OCI-LY3 (cell line): ENCODE results near the gene TUBA8.

Experiments
- H2AFZ ChIP-seq: fragments of 200-600, 300-600 bp; shearing (Covaris generic); 2 replicates; pipeline ENCODE4 v1.6.0; 2014; ENCODE audit warnings: antibody characterized with exemption, low read depth, low read length
- H3K27ac ChIP-seq: fragments of 200-600, 300-600 bp; sonication (generic); 2 replicates; pipeline ENCODE4 v1.5.1; 2014; ENCODE audit warnings: mild to moderate bottlenecking, low read length, moderate library complexity, mixed read lengths
- H3K27me3 ChIP-seq: fragments of 200-600, 300-600 bp; sonication (generic); 2 replicates; pipeline ENCODE4 v1.6.1; 2014; ENCODE audit warnings: low read depth, low read length, mixed read lengths
- H3K36me3 ChIP-seq: fragments of 200-600, 300-600 bp; sonication (generic); replicated peaks from 2 replicates; pipeline ENCODE3; 2014; ENCODE audit warnings: low read depth, low read length, mixed read lengths
- H3K4me1 ChIP-seq: fragments of 300-600, 200-600 bp; sonication (generic); 2 replicates; pipeline ENCODE4 v1.6.1; 2014; ENCODE audit warnings: low read length, mixed read lengths
- H3K4me2 ChIP-seq: fragments of 200-600, 300-600 bp; sonication (generic); 2 replicates; pipeline ENCODE4 v1.6.1; 2014; ENCODE audit warnings: low read length, mixed read lengths
- H3K4me3 ChIP-seq: fragments of 300-600, 200-600 bp; sonication (generic); 2 replicates; pipeline ENCODE4 v1.5.1; 2014; ENCODE audit warnings: antibody characterized with exemption, mild to moderate bottlenecking, low read length, moderate library complexity
- H3K79me2 ChIP-seq: fragments of 300-600, 200-600 bp; shearing (Covaris generic); 2 replicates; pipeline ENCODE4 v1.6.1; 2014; ENCODE audit warnings: mild to moderate bottlenecking, low read length, mixed read lengths
- H3K9ac ChIP-seq: fragments of 300-600, 200-600 bp; shearing (Covaris generic); 2 replicates; pipeline ENCODE4 v1.6.0; 2014; ENCODE audit warnings: mild to moderate bottlenecking, low read length, moderate library complexity
- H3K9me3 ChIP-seq: fragments of 200-600, 300-600 bp; shearing (Covaris generic); 2 replicates; pipeline ENCODE4 v1.6.1; 2014; ENCODE audit warnings: low read length, mixed read lengths; ENCODE audit not compliant: insufficient read depth
- H4K20me1 ChIP-seq: fragments of 200-600, 300-600 bp; sonication (generic); 2 replicates; pipeline ENCODE4 v1.6.1; 2016; ENCODE audit warnings: low read length, mixed read lengths; ENCODE audit not compliant: insufficient read depth
- CTCF ChIP-seq: fragments of 200-600, 300-600 bp; sonication (generic); IDR thresholded peaks from 2 replicates; pipeline ENCODE4 v1.5.1; 2014; ENCODE audit warnings: antibody characterized with exemption, low read length, low read depth
- EZH2phosphoT487 ChIP-seq: fragments of 200-600 bp; shearing (Covaris generic); IDR thresholded peaks from 2 replicates; pipeline ENCODE4 v1.6.1; 2018; ENCODE audit warnings: antibody characterized with exemption, mixed run types, low read depth

The TUBA8 gene

GRCh38 chr22:18067548-18068341, 42.9 kb upstream of the TUBA8 start:
- H3K27ac ChIP-seq = no peak overlapping the region; the same call in 1 of the 2 replicates
- H3K4me1 ChIP-seq = peaks cover 76% of the 10 kb centered on the region
- no peaks in the 10 kb centered on the region for H3K9me3 ChIP-seq
- no peaks in the 10 kb centered on the region for H3K36me3 ChIP-seq
- no peak overlapping the region for H3K4me3 ChIP-seq
- H4K20me1 ChIP-seq = no peaks in the 10 kb centered on the region
- no peak for TF ChIP-seq CTCF
- no peak for TF ChIP-seq EZH2phosphoT487
- H3K4me2 ChIP-seq = peak overlapping the region; percentile 84; the same call in 1 of the 2 replicates
- H3K79me2 ChIP-seq = no peaks in the 10 kb centered on the region
- no peaks in the 10 kb centered on the region for H3K27me3 ChIP-seq
- no peak overlapping the region for H2AFZ ChIP-seq
- no peak overlapping the region; the same call in 1 of the 2 replicates for H3K9ac ChIP-seq

- no peak overlapping the region for H3K9ac ChIP-seq
- H3K4me2 ChIP-seq = no peak overlapping the region
- H3K27me3 ChIP-seq = no peaks in the 10 kb centered on the region
- no peak for TF ChIP-seq EZH2phosphoT487
- no peak for TF ChIP-seq CTCF
- H4K20me1 ChIP-seq = no peaks in the 10 kb centered on the region
- H3K36me3 ChIP-seq = no peaks in the 10 kb centered on the region
- peaks cover 76% of the 10 kb centered on the region for H3K4me1 ChIP-seq
- no peaks in the 10 kb centered on the region for H3K79me2 ChIP-seq
- H3K27ac ChIP-seq = no peak overlapping the region
- H2AFZ ChIP-seq = no peak overlapping the region
- no peaks in the 10 kb centered on the region for H3K9me3 ChIP-seq
- no peak overlapping the region for H3K4me3 ChIP-seq
Measured at GRCh38 chr22:18068381-18068988, 42.1 kb upstream of the TUBA8 start.

- no peak overlapping the region for H3K4me3 ChIP-seq
- H2AFZ ChIP-seq = no peak overlapping the region
- no peaks in the 10 kb centered on the region for H3K36me3 ChIP-seq
- H3K9ac ChIP-seq = no peak overlapping the region
- peaks cover 76% of the 10 kb centered on the region for H3K4me1 ChIP-seq
- no peak overlapping the region for H3K4me2 ChIP-seq
- no peaks in the 10 kb centered on the region for H4K20me1 ChIP-seq
- H3K27ac ChIP-seq = no peak overlapping the region
- no peaks in the 10 kb centered on the region for H3K27me3 ChIP-seq
- H3K79me2 ChIP-seq = no peaks in the 10 kb centered on the region
- no peaks in the 10 kb centered on the region for H3K9me3 ChIP-seq
- no peak for TF ChIP-seq EZH2phosphoT487
- TF ChIP-seq CTCF = no peak
Measured at GRCh38 chr22:18069041-18069440, 41.6 kb upstream of the TUBA8 start.

- H3K4me3 ChIP-seq = no peak overlapping the region
- no peaks in the 10 kb centered on the region for H4K20me1 ChIP-seq
- H3K9me3 ChIP-seq = no peaks in the 10 kb centered on the region
- no peaks in the 10 kb centered on the region for H3K27me3 ChIP-seq
- H3K79me2 ChIP-seq = no peaks in the 10 kb centered on the region
- TF ChIP-seq EZH2phosphoT487 (no peak), CTCF (no peak)
- no peak overlapping the region for H3K27ac ChIP-seq
- H2AFZ ChIP-seq = no peak overlapping the region
- H3K36me3 ChIP-seq = no peaks in the 10 kb centered on the region
- no peak overlapping the region for H3K9ac ChIP-seq
- H3K4me2 ChIP-seq = no peak overlapping the region
- peaks cover 68% of the 10 kb centered on the region for H3K4me1 ChIP-seq
Measured at GRCh38 chr22:18070041-18070440, 40.6 kb upstream of the TUBA8 start.
